GM23338 (cell line): ENCODE results near the gene PPFIBP1. TPM values are rescaled to one million over a fixed set of nuclear protein-coding genes. Genes with fewer than 3 reads are reported as not detected.
"Not testable (repeated sequence)": the region's sequence is repeated elsewhere in the genome, so short reads cannot be mapped to it uniquely, and the experiment has no call there.

Experiments
- ATAC-seq: fragments of 200-7000 bp; cut with Tn5 transposase; 3 replicates; pipeline ENCODE4 v1.9.1; 2020
- DNase-seq: peaks from one replicate; pipeline ENCODE4 v3.0.0-alpha.2; 2015; ENCODE audit warnings: low spot score
- H2AFZ ChIP-seq: fragments of 200-600 bp; sonication (generic); 2 replicates; pipeline ENCODE4 v1.8.0; 2016; ENCODE audit warnings: antibody characterized with exemption, mild to moderate bottlenecking, moderate library complexity
- H3F3A ChIP-seq: fragments of 200-600 bp; sonication (generic); replicated peaks from 2 replicates; pipeline ENCODE4 v1.8.0; 2017; ENCODE audit warnings: antibody characterized with exemption, mixed run types, low read depth
- H3K27ac ChIP-seq: fragments of 200-600 bp; sonication (generic); 2 replicates; pipeline ENCODE4 v1.6.1; 2016; ENCODE audit warnings: low read depth
- H3K27me3 ChIP-seq: fragments of 200-600 bp; sonication (generic); 2 replicates; pipeline ENCODE4 v1.8.0; 2016; ENCODE audit warnings: mild to moderate bottlenecking, mixed run types, moderate library complexity; ENCODE audit not compliant: insufficient read depth
- H3K36me3 ChIP-seq: fragments of 200-600 bp; sonication (generic); 2 replicates; pipeline ENCODE4 v1.8.0; 2016; ENCODE audit warnings: mild to moderate bottlenecking; ENCODE audit not compliant: insufficient read depth
- H3K4me1 ChIP-seq: fragments of 200-600 bp; sonication (generic); 2 replicates; pipeline ENCODE4 v1.8.0; 2016; ENCODE audit warnings: mild to moderate bottlenecking, moderate library complexity; ENCODE audit not compliant: insufficient read depth
- H3K4me2 ChIP-seq: fragments of 200-600 bp; sonication (generic); 2 replicates; pipeline ENCODE4 v1.7.1; 2017; ENCODE audit warnings: mixed run types
- H3K4me3 ChIP-seq: fragments of 200-600 bp; sonication (generic); 2 replicates; pipeline ENCODE4 v1.6.1; 2016; ENCODE audit warnings: mixed run types
- H3K79me2 ChIP-seq: fragments of 200-600 bp; sonication (generic); replicated peaks from 2 replicates; pipeline ENCODE4 v1.8.0; 2017; ENCODE audit warnings: mild to moderate bottlenecking; ENCODE audit not compliant: insufficient read depth
- H3K9me2 ChIP-seq: fragments of 200-600 bp; sonication (generic); 2 replicates; pipeline ENCODE4 v1.8.0; 2017; ENCODE audit not compliant: insufficient read depth
- H4K20me1 ChIP-seq: fragments of 200-600 bp; sonication (generic); replicated peaks from 2 replicates; pipeline ENCODE4 v1.8.0; 2017; ENCODE audit warnings: mild to moderate bottlenecking; ENCODE audit not compliant: insufficient read depth
- H3K27ac Mint-ChIP-seq: 2 replicates; pipeline ENCODE4 v1.8.0; 2020; ENCODE audit warnings: inconsistent platforms, mild to moderate bottlenecking, moderate library complexity, mixed read lengths
- H3K27me3 Mint-ChIP-seq: 3 replicates; pipeline ENCODE4 v1.8.0; 2022; ENCODE audit warnings: low read depth, mild to moderate bottlenecking, moderate library complexity, mixed read lengths, inconsistent platforms; ENCODE audit not compliant: insufficient read depth, poor library complexity
- H3K36me3 Mint-ChIP-seq: 3 replicates; pipeline ENCODE4 v1.8.0; 2021; ENCODE audit warnings: low read depth, mild to moderate bottlenecking, inconsistent platforms, moderate library complexity, mixed read lengths
- H3K4me1 Mint-ChIP-seq: 3 replicates; pipeline ENCODE4 v1.8.0; 2020; ENCODE audit warnings: mild to moderate bottlenecking, inconsistent platforms, mixed read lengths
- H3K4me3 Mint-ChIP-seq: 3 replicates; pipeline ENCODE4 v1.8.0; 2021; ENCODE audit warnings: moderate library complexity, mild to moderate bottlenecking, inconsistent platforms, mixed read lengths
- H3K9me3 Mint-ChIP-seq: 3 replicates; pipeline ENCODE4 v1.8.0; 2020; ENCODE audit warnings: moderate library complexity, mild to moderate bottlenecking, inconsistent platforms, mixed read lengths
- CREB1 ChIP-seq: fragments of 250-450 bp; sonication (Bioruptor Pico); IDR thresholded peaks from 2 replicates; pipeline ENCODE4 v1.5.0; 2020; ENCODE audit warnings: low read depth, mild to moderate bottlenecking, moderate library complexity
- EZH2 ChIP-seq: fragments of 200-600 bp; sonication (generic); IDR thresholded peaks from one replicate; pipeline ENCODE4 v1.8.0; 2017; ENCODE audit warnings: antibody characterized with exemption, mild to moderate bottlenecking, low read depth; ENCODE audit not compliant: unreplicated experiment
- EZH2phosphoT487 ChIP-seq: fragments of 200-600 bp; sonication (generic); IDR thresholded peaks from one replicate; pipeline ENCODE4 v1.8.1; 2018; ENCODE audit warnings: antibody characterized with exemption; ENCODE audit not compliant: unreplicated experiment
- JUNB ChIP-seq: IDR thresholded peaks from one replicate; pipeline ENCODE4 v1.6.1; 2016; ENCODE audit warnings: antibody characterized with exemption; ENCODE audit not compliant: unreplicated experiment
- NANOG ChIP-seq: IDR thresholded peaks from 2 replicates; pipeline ENCODE4 v1.6.1; 2016; ENCODE audit warnings: antibody characterized with exemption, borderline replicate concordance
- POLR2AphosphoS5 ChIP-seq: IDR thresholded peaks from 2 replicates; pipeline ENCODE4 v1.6.1; 2016; ENCODE audit warnings: antibody characterized with exemption, low read depth
- STAT1 ChIP-seq: IDR thresholded peaks from one replicate; pipeline ENCODE4 v1.6.1; 2016; ENCODE audit warnings: antibody characterized with exemption; ENCODE audit not compliant: unreplicated experiment
- ZNF114 ChIP-seq: fragments of 250-450 bp; sonication (Bioruptor Pico); IDR thresholded peaks from 2 replicates; pipeline ENCODE4 v1.5.0; 2020; ENCODE audit warnings: mild to moderate bottlenecking, moderate library complexity
- ZNF331 ChIP-seq: fragments of 250-450 bp; sonication (Bioruptor Pico); IDR thresholded peaks from 2 replicates; pipeline ENCODE4 v1.5.0; 2020; ENCODE audit warnings: low read depth, mild to moderate bottlenecking, moderate library complexity
- polyA plus RNA-seq: library from polyadenylated mRNA; unstranded; fragments of >200 nt; fragmentation: Nextera tagmentation; extraction: Ambion mirVana; gene quantifications from 2 replicates; pipeline ENCODE4 v1.2.1, GENCODE V29; 2016
- total RNA-seq: library from RNA; depleted of rRNA; stranded (reverse); fragments of >200 nt; shearing (Covaris generic); gene quantifications from 2 replicates; pipeline ENCODE4 v1.2.3, GENCODE V29; 2014
- TF ChIP-seq, protein P1 (sequence below): fragments of 250-450 bp; sonication (Bioruptor Pico); IDR thresholded peaks from 2 replicates; pipeline ENCODE4 v1.5.0; 2020; ENCODE audit warnings: mild to moderate bottlenecking, moderate library complexity
- TF ChIP-seq, protein P2 (sequence below): IDR thresholded peaks from one replicate; pipeline ENCODE4 v1.6.1; 2018; ENCODE audit warnings: antibody characterized with exemption; ENCODE audit not compliant: unreplicated experiment
- TF ChIP-seq, protein P3 (sequence below), 2 experiments: fragments of 200-600 bp in 1 of 2; sonication (generic) in 1 of 2; conservative IDR thresholded peaks; 2 replicates each; pipeline versions ENCODE4 v1.5.1 to v1.6.1; 2016 to 2017; ENCODE audit warnings: antibody characterized with exemption in 2 of 2, low read depth in 2 of 2, mild to moderate bottlenecking in 2 of 2, moderate library complexity in 1 of 2

The PPFIBP1 gene
- total and polyA plus RNA-seq, 2 experiments from 2014 or later, result 33.2 to 41.9 TPM

DNA sequence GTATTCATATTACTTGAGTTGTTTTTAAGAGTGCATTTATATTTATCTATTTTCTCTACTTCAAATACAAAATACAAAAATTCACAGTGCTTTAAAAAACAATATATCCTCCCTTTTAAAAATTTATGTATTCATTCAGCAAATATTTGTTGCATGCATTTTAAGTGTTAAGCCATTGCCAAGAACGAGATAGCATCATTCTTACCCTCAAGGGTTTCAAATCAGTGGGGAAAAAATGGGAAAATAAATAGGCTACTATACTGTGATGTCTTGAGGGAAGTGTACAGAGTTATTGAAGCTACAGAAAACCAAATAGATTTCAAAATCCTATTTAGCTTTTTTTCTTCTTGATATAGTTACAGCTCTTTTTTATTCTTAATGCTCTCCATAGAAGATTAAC is 209.8 kb downstream of the PPFIBP1 start:
- H3K4me1 Mint-ChIP-seq, result no peaks in the 10 kb centered on the region
- Histone ChIP-seq H3K27me3 (no peaks in the 10 kb centered on the region), H3F3A (no peaks in the 10 kb centered on the region), H3K36me3 (peaks cover 21% of the 10 kb centered on the region), H3K79me2 (no peaks in the 10 kb centered on the region), H3K4me1 (no peaks in the 10 kb centered on the region), H3K27ac (no peak overlapping the region), H4K20me1 (no peaks in the 10 kb centered on the region), H2AFZ (no peak overlapping the region), H3K4me3 (no peak overlapping the region), H3K9me2 (no peaks in the 10 kb centered on the region), H3K4me2 (no peak overlapping the region)
- H3K36me3 Mint-ChIP-seq, result peaks cover 30% of the 10 kb centered on the region
- no peak overlapping the region for H3K4me3 Mint-ChIP-seq
- H3K27me3 Mint-ChIP-seq, result no peaks in the 10 kb centered on the region
- H3K9me3 Mint-ChIP-seq, result no peaks in the 10 kb centered on the region
- DNase-seq, result no peak
- H3K27ac Mint-ChIP-seq, result no peak overlapping the region
- no peak for ATAC-seq
- TF ChIP-seq JUNB (no peak), CREB1 (CRISPR knock-in tag) (no peak), NANOG (no peak), ZNF331 (CRISPR knock-in tag) (no peak), EZH2phosphoT487 (no peak), ZNF114 (CRISPR knock-in tag) (no peak), POLR2AphosphoS5 (no peak), STAT1 (no peak), EZH2 (no peak)
- TF ChIP-seq, protein P1, sequence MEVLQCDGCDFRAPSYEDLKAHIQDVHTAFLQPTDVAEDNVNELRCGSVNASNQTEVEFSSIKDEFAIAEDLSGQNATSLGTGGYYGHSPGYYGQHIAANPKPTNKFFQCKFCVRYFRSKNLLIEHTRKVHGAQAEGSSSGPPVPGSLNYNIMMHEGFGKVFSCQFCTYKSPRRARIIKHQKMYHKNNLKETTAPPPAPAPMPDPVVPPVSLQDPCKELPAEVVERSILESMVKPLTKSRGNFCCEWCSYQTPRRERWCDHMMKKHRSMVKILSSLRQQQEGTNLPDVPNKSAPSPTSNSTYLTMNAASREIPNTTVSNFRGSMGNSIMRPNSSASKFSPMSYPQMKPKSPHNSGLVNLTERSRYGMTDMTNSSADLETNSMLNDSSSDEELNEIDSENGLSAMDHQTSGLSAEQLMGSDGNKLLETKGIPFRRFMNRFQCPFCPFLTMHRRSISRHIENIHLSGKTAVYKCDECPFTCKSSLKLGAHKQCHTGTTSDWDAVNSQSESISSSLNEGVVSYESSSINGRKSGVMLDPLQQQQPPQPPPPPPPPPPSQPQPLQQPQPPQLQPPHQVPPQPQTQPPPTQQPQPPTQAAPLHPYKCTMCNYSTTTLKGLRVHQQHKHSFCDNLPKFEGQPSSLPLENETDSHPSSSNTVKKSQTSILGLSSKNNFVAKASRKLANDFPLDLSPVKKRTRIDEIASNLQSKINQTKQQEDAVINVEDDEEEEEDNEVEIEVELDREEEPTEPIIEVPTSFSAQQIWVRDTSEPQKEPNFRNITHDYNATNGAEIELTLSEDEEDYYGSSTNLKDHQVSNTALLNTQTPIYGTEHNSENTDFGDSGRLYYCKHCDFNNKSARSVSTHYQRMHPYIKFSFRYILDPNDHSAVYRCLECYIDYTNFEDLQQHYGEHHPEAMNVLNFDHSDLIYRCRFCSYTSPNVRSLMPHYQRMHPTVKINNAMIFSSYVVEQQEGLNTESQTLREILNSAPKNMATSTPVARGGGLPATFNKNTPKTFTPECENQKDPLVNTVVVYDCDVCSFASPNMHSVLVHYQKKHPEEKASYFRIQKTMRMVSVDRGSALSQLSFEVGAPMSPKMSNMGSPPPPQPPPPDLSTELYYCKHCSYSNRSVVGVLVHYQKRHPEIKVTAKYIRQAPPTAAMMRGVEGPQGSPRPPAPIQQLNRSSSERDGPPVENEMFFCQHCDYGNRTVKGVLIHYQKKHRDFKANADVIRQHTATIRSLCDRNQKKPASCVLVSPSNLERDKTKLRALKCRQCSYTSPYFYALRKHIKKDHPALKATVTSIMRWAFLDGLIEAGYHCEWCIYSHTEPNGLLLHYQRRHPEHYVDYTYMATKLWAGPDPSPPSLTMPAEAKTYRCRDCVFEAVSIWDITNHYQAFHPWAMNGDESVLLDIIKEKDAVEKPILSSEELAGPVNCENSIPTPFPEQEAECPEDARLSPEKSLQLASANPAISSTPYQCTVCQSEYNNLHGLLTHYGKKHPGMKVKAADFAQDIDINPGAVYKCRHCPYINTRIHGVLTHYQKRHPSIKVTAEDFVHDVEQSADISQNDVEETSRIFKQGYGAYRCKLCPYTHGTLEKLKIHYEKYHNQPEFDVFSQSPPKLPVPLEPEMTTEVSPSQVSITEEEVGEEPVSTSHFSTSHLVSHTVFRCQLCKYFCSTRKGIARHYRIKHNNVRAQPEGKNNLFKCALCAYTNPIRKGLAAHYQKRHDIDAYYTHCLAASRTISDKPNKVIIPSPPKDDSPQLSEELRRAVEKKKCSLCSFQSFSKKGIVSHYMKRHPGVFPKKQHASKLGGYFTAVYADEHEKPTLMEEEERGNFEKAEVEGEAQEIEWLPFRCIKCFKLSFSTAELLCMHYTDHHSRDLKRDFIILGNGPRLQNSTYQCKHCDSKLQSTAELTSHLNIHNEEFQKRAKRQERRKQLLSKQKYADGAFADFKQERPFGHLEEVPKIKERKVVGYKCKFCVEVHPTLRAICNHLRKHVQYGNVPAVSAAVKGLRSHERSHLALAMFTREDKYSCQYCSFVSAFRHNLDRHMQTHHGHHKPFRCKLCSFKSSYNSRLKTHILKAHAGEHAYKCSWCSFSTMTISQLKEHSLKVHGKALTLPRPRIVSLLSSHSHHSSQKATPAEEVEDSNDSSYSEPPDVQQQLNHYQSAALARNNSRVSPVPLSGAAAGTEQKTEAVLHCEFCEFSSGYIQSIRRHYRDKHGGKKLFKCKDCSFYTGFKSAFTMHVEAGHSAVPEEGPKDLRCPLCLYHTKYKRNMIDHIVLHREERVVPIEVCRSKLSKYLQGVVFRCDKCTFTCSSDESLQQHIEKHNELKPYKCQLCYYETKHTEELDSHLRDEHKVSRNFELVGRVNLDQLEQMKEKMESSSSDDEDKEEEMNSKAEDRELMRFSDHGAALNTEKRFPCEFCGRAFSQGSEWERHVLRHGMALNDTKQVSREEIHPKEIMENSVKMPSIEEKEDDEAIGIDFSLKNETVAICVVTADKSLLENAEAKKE, result no peak
- TF ChIP-seq, protein P2, sequence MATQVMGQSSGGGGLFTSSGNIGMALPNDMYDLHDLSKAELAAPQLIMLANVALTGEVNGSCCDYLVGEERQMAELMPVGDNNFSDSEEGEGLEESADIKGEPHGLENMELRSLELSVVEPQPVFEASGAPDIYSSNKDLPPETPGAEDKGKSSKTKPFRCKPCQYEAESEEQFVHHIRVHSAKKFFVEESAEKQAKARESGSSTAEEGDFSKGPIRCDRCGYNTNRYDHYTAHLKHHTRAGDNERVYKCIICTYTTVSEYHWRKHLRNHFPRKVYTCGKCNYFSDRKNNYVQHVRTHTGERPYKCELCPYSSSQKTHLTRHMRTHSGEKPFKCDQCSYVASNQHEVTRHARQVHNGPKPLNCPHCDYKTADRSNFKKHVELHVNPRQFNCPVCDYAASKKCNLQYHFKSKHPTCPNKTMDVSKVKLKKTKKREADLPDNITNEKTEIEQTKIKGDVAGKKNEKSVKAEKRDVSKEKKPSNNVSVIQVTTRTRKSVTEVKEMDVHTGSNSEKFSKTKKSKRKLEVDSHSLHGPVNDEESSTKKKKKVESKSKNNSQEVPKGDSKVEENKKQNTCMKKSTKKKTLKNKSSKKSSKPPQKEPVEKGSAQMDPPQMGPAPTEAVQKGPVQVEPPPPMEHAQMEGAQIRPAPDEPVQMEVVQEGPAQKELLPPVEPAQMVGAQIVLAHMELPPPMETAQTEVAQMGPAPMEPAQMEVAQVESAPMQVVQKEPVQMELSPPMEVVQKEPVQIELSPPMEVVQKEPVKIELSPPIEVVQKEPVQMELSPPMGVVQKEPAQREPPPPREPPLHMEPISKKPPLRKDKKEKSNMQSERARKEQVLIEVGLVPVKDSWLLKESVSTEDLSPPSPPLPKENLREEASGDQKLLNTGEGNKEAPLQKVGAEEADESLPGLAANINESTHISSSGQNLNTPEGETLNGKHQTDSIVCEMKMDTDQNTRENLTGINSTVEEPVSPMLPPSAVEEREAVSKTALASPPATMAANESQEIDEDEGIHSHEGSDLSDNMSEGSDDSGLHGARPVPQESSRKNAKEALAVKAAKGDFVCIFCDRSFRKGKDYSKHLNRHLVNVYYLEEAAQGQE, result no peak
- TF ChIP-seq, protein P3, sequence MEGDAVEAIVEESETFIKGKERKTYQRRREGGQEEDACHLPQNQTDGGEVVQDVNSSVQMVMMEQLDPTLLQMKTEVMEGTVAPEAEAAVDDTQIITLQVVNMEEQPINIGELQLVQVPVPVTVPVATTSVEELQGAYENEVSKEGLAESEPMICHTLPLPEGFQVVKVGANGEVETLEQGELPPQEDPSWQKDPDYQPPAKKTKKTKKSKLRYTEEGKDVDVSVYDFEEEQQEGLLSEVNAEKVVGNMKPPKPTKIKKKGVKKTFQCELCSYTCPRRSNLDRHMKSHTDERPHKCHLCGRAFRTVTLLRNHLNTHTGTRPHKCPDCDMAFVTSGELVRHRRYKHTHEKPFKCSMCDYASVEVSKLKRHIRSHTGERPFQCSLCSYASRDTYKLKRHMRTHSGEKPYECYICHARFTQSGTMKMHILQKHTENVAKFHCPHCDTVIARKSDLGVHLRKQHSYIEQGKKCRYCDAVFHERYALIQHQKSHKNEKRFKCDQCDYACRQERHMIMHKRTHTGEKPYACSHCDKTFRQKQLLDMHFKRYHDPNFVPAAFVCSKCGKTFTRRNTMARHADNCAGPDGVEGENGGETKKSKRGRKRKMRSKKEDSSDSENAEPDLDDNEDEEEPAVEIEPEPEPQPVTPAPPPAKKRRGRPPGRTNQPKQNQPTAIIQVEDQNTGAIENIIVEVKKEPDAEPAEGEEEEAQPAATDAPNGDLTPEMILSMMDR (conservative IDR thresholded peaks at IDR 0.05; ENCODE audit: low read depth in 2 of 2), result no peak

DNA sequence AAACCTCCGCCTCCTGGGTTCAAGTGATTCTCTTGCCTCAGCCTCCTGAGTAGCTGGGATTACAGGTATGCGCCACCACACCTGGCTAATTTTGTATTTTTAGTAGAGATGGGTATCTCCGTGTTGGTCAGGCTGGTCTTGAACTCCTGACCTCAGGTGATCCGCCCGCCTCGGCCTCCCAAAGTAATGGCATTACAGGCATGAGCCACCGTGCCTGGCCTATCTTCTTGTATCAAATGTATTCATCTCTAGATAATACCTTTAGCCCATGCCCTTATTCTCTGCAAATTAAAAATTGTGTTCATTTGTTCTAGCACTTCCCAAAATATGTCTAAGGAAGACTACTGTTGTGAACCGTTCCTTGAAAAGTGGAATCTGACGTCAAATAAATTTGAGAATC is 210.3 kb downstream of the PPFIBP1 start:
- H3K4me2 ChIP-seq, H3K27ac Mint-ChIP-seq, H3K9me2 ChIP-seq, H3K4me1 ChIP-seq, H3K27me3 ChIP-seq, H3K9me3 Mint-ChIP-seq, H3K79me2 ChIP-seq, H4K20me1 ChIP-seq, H3K4me1 Mint-ChIP-seq, H3K27me3 Mint-ChIP-seq, H2AFZ ChIP-seq, H3K4me3 ChIP-seq, H3K27ac ChIP-seq, H3F3A ChIP-seq, ATAC-seq, H3K4me3 Mint-ChIP-seq, DNase-seq: not testable (repeated sequence)
- peaks cover 30% of the 10 kb centered on the region for H3K36me3 Mint-ChIP-seq
- H3K36me3 ChIP-seq, result peaks cover 21% of the 10 kb centered on the region
